PC-3 (cell line): Measurements from ENCODE around the gene OR4D1. TPM values are rescaled to one million over a fixed set of nuclear protein-coding genes. Genes with fewer than 3 reads are reported as not detected.

Source experiments
- ATAC-seq: fragments of 200-7000 bp; cut with Tn5 transposase; 2 replicates; pipeline ENCODE4 v1.9.1; 2020; ENCODE audit warnings: mild to moderate bottlenecking, moderate library complexity
- BruUV-seq: library from RNA; stranded (reverse); fragments of 400-500 nt; replicated peaks from 2 replicates; lab custom pipeline; 2021; lab: Mats Ljungman, UMichigan
- CTCF ChIA-PET: fragments of 300-600 bp; sonication (Branson Sonifier 250); formaldehyde crosslinking; loops from one replicate; lab custom pipeline; 2022; ENCODE audit warnings: antibody characterized with exemption; lab: Charles Lee
- POLR2A ChIA-PET: fragments of 300-600 bp; sonication (Branson Sonifier 250); formaldehyde crosslinking; loops from one replicate; lab custom pipeline; 2022; ENCODE audit warnings: antibody characterized with exemption; ENCODE audit not compliant: unreplicated experiment; lab: Charles Lee
- DNase-seq: peaks from one replicate; pipeline ENCODE4 v3.0.0-alpha.2; 2015
- H2AFZ ChIP-seq: fragments of 300-600 bp; sonication (generic); 2 replicates; pipeline ENCODE4 v1.6.0; 2016; ENCODE audit warnings: antibody characterized with exemption, low read length
- H3F3A ChIP-seq: fragments of 300-600 bp; sonication (generic); one replicate; pipeline ENCODE4 v1.6.0; 2017; ENCODE audit warnings: antibody characterized with exemption, low read length, control low read depth, mild to moderate bottlenecking; ENCODE audit not compliant: unreplicated experiment
- H3K27ac ChIP-seq: fragments of 300-600 bp; sonication (generic); 2 replicates; pipeline ENCODE4 v1.5.1; 2016; ENCODE audit warnings: mild to moderate bottlenecking, low read length
- H3K27me3 ChIP-seq: fragments of 300-600 bp; sonication (generic); 2 replicates; pipeline ENCODE4 v1.6.1; 2016; ENCODE audit warnings: low read length, mixed read lengths
- H3K36me3 ChIP-seq: fragments of 300-600 bp; sonication (generic); 2 replicates; pipeline ENCODE4 v1.6.1; 2016; ENCODE audit warnings: low read depth, mixed run types, low read length, mixed read lengths
- H3K4me1 ChIP-seq: fragments of 300-600 bp; sonication (generic); 2 replicates; pipeline ENCODE4 v1.5.1; 2016; ENCODE audit warnings: low read length; ENCODE audit not compliant: insufficient read depth
- H3K4me2 ChIP-seq: fragments of 300-600 bp; sonication (generic); 2 replicates; pipeline ENCODE4 v1.6.0; 2016; ENCODE audit warnings: low read length
- H3K4me3 ChIP-seq: fragments of 300-600 bp; sonication (generic); 2 replicates; pipeline ENCODE4 v1.5.1; 2016; ENCODE audit warnings: mild to moderate bottlenecking, low read length, mixed read lengths
- H3K79me2 ChIP-seq: fragments of 300-600 bp; sonication (generic); 2 replicates; pipeline ENCODE4 v1.6.1; 2017; ENCODE audit warnings: low read length, mixed read lengths
- H3K9ac ChIP-seq: fragments of 300-600 bp; sonication (generic); 2 replicates; pipeline ENCODE4 v1.6.0; 2016; ENCODE audit warnings: mild to moderate bottlenecking, low read length
- H3K9me2 ChIP-seq: fragments of 300-600 bp; sonication (generic); replicated peaks from 2 replicates; pipeline ENCODE4 v1.6.1; 2016; ENCODE audit warnings: mixed run types, low read length, mixed read lengths
- H3K9me3 ChIP-seq: fragments of 300-600 bp; sonication (generic); 2 replicates; pipeline ENCODE4 v1.6.1; 2016; ENCODE audit warnings: low read length, mixed read lengths
- H4K20me1 ChIP-seq: fragments of 300-600 bp; sonication (generic); 2 replicates; pipeline ENCODE4 v1.6.1; 2016; ENCODE audit warnings: low read length, mixed read lengths
- CTCF ChIP-seq: fragments of 300-600 bp; sonication (generic); conservative IDR thresholded peaks from 2 replicates; pipeline ENCODE4 v1.5.1; 2017; ENCODE audit warnings: antibody characterized with exemption, low read depth, mild to moderate bottlenecking, low read length
- EZH2 ChIP-seq: fragments of 300-600 bp; sonication (generic); IDR thresholded peaks from one replicate; pipeline ENCODE4 v1.6.1; 2017; ENCODE audit warnings: antibody characterized with exemption, mild to moderate bottlenecking, low read length; ENCODE audit not compliant: unreplicated experiment
- EZH2phosphoT487 ChIP-seq: fragments of 300-600 bp; sonication (generic); IDR thresholded peaks from 2 replicates; pipeline ENCODE4 v1.6.1; 2018; ENCODE audit warnings: mild to moderate bottlenecking, antibody characterized with exemption, low read length, borderline replicate concordance
- intact Hi-C: fragments of 100-400 bp; cut with micrococcal nuclease; formaldehyde crosslinking; loops from 2 replicates; pipeline ENCODE4 v1.9.0; 2023
- total RNA-seq: library from RNA; depleted of rRNA; stranded (reverse); fragments of >200 nt; gene quantifications from 2 replicates; pipeline ENCODE4 v1.2.3, GENCODE V29; 2014

The OR4D1 gene
- total RNA-seq, 1 experiment from 2014 or later = not detected

GRCh38 chr17:58186591-58186990, 38.4 kb downstream of the OR4D1 start:
- H3K4me2 ChIP-seq = no peak overlapping the region
- DNase-seq (no peak), ATAC-seq (no peak)
- POLR2A ChIA-PET = no interaction called here
- H3K36me3 ChIP-seq = no peaks in the 10 kb centered on the region
- CTCF ChIA-PET = no interaction called here
- no peaks in the 10 kb centered on the region for H3F3A ChIP-seq
- H2AFZ ChIP-seq = no peak overlapping the region
- intact Hi-C loops = loop anchor here (10.0 kb wide), 1 partner anchor 582 kb away; no protein-coding TSS in a partner anchor
- no peaks in the 10 kb centered on the region for H4K20me1 ChIP-seq
- H3K27ac ChIP-seq = no peak overlapping the region
- no peak overlapping the region for H3K9ac ChIP-seq
- no peak overlapping the region for H3K4me3 ChIP-seq
- TF ChIP-seq EZH2 (no peak), EZH2phosphoT487 (no peak), CTCF (no peak)
- no peaks in the 10 kb centered on the region for H3K79me2 ChIP-seq
- H3K9me3 ChIP-seq = no peaks in the 10 kb centered on the region
- H3K9me2 ChIP-seq = no peaks in the 10 kb centered on the region
- no TSS peak for BruUV-seq
- H3K4me1 ChIP-seq = peaks cover 20% of the 10 kb centered on the region
- peaks cover 8% of the 10 kb centered on the region; the same call in 1 of the 2 replicates for H3K27me3 ChIP-seq

GRCh38 chr17:58187063-58187462, 38.9 kb downstream of the OR4D1 start:
- H3K9me3 ChIP-seq = no peaks in the 10 kb centered on the region
- ATAC-seq (no peak), DNase-seq (no peak)
- CTCF ChIA-PET = no interaction called here
- no peaks in the 10 kb centered on the region for H4K20me1 ChIP-seq
- POLR2A ChIA-PET = no interaction called here
- BruUV-seq = no TSS peak
- H3K27me3 ChIP-seq = peaks cover 8% of the 10 kb centered on the region; the same call in 1 of the 2 replicates
- TF ChIP-seq CTCF = no peak
- no peak for TF ChIP-seq EZH2
- TF ChIP-seq EZH2phosphoT487 = no peak
- no peaks in the 10 kb centered on the region for H3K36me3 ChIP-seq
- no peak overlapping the region for H3K4me3 ChIP-seq
- H3F3A ChIP-seq = no peaks in the 10 kb centered on the region
- no peaks in the 10 kb centered on the region for H3K79me2 ChIP-seq
- intact Hi-C loops = loop anchor here (10.0 kb wide), 1 partner anchor 582 kb away; no protein-coding TSS in a partner anchor
- no peak overlapping the region for H3K27ac ChIP-seq
- H2AFZ ChIP-seq = no peak overlapping the region
- no peak overlapping the region for H3K4me2 ChIP-seq
- peaks cover 20% of the 10 kb centered on the region for H3K4me1 ChIP-seq
- no peaks in the 10 kb centered on the region for H3K9me2 ChIP-seq
- no peak overlapping the region for H3K9ac ChIP-seq

- Histone ChIP-seq H3K4me2 (no peak overlapping the region), H3K4me3 (no peak overlapping the region), H3F3A (no peaks in the 10 kb centered on the region), H3K27ac (no peak overlapping the region), H3K9ac (no peak overlapping the region), H2AFZ (no peak overlapping the region), H3K9me2 (no peaks in the 10 kb centered on the region), H3K79me2 (no peaks in the 10 kb centered on the region), H3K9me3 (no peaks in the 10 kb centered on the region), H4K20me1 (no peaks in the 10 kb centered on the region), H3K36me3 (no peaks in the 10 kb centered on the region), H3K4me1 (peaks cover 20% of the 10 kb centered on the region), H3K27me3 (peaks cover 8% of the 10 kb centered on the region; the same call in 1 of the 2 replicates)
- DNase-seq (no peak), ATAC-seq (no peak)
- ChIA-PET POLR2A (no interaction called here), CTCF (interaction anchor here (1.1 kb wide), 1 partner anchor 12 kb away, joined by 3 read pairs; no protein-coding TSS in a partner anchor)
- TF ChIP-seq EZH2 (no peak), EZH2phosphoT487 (no peak), CTCF (no peak)
- intact Hi-C loops = loop anchor here (10.0 kb wide), 1 partner anchor 583 kb away; no protein-coding TSS in a partner anchor
- BruUV-seq = no TSS peak
Observed at GRCh38 chr17:58187675-58188074, 39.5 kb downstream of the OR4D1 start.
